Measurements from ENCODE around the gene CAPG. TPM values are rescaled to one million over a fixed set of nuclear protein-coding genes. Genes with fewer than 3 reads are reported as not detected.

The CAPG gene
- total and polyA plus RNA-seq, 2 donors from 2014 or later, result 361 to 377 TPM

- FAIRE-seq (no peak), DNase-seq (peak in 1 of 5 donors; percentile 67)
- TF ChIP-seq, protein P1, sequence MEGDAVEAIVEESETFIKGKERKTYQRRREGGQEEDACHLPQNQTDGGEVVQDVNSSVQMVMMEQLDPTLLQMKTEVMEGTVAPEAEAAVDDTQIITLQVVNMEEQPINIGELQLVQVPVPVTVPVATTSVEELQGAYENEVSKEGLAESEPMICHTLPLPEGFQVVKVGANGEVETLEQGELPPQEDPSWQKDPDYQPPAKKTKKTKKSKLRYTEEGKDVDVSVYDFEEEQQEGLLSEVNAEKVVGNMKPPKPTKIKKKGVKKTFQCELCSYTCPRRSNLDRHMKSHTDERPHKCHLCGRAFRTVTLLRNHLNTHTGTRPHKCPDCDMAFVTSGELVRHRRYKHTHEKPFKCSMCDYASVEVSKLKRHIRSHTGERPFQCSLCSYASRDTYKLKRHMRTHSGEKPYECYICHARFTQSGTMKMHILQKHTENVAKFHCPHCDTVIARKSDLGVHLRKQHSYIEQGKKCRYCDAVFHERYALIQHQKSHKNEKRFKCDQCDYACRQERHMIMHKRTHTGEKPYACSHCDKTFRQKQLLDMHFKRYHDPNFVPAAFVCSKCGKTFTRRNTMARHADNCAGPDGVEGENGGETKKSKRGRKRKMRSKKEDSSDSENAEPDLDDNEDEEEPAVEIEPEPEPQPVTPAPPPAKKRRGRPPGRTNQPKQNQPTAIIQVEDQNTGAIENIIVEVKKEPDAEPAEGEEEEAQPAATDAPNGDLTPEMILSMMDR (IDR thresholded peaks at IDR 0.05; ENCODE audit: borderline replicate concordance, extremely low read depth, insufficient read depth), result no peak
- peaks cover 0 to 2% (median 0%) of the 10 kb centered on the region in 3 donors for H3K36me3 ChIP-seq (ENCODE audit: control insufficient read depth in 2 of 3, insufficient read depth in 3 of 3, low read length in 3 of 3)
- H3K4me1 ChIP-seq (ENCODE audit: control insufficient read depth in 2 of 3, insufficient read depth in 2 of 3, low read depth in 1 of 3, low read length in 3 of 3), result peaks cover 0 to 26% (median 23%) of the 10 kb centered on the region in 3 donors
- intact Hi-C loops (cut with DNase I), result no loop called here
- H3K27me3 ChIP-seq (ENCODE audit: control insufficient read depth, insufficient read depth, low read length), result no peaks in the 10 kb centered on the region
- H3K9me3 ChIP-seq (ENCODE audit: control insufficient read depth in 2 of 3, insufficient read depth in 1 of 3, low read length in 3 of 3), result no peaks in the 10 kb centered on the region
- no peak overlapping the region for H3K9ac ChIP-seq (ENCODE audit: low read length in 3 of 3)
- peak overlapping the region; percentile 68 to 78 for H3K27ac ChIP-seq (ENCODE audit: low read depth in 2 of 2, low read length in 2 of 2)
- no peak overlapping the region for H3K4me3 ChIP-seq (ENCODE audit: low read length in 3 of 3)
Observed at GRCh38 chr2:85405201-85406059, 4.7 kb downstream of the CAPG start.

DNA sequence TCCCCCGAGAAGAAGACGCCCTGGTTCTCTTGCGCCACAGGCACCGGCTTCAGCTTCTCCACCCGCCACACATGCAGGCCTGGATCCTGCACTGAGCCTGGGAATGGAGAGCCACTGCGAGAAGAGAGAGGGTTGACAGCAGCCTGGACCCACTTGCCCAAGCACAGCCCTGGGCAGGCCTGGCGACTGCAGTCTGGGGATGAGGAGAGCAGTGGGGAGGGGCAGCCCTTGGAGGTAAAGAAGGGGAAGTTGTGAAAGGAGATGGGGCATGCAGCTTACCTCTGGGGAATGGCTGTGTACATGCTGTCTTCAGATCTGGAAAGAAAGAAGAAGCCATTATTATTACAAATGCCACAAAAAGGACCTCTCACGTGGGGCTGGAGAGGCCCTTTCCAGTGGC is 8.3 kb downstream of the CAPG start:
- FAIRE-seq, result no peak
- Histone ChIP-seq H3K27ac (ENCODE audit: low read depth in 2 of 2, low read length in 2 of 2) (no peak overlapping the region), H3K9me3 (ENCODE audit: control insufficient read depth in 2 of 3, insufficient read depth in 1 of 3, low read length in 3 of 3) (no peaks in the 10 kb centered on the region), H3K4me1 (ENCODE audit: control insufficient read depth in 2 of 3, insufficient read depth in 2 of 3, low read depth in 1 of 3, low read length in 3 of 3) (peaks cover 0 to 16% (median 11%) of the 10 kb centered on the region in 3 donors), H3K27me3 (ENCODE audit: control insufficient read depth, insufficient read depth, low read length) (no peaks in the 10 kb centered on the region), H3K4me3 (ENCODE audit: low read length in 3 of 3) (no peak overlapping the region), H3K9ac (ENCODE audit: low read length in 3 of 3) (no peak overlapping the region), H3K36me3 (ENCODE audit: control insufficient read depth in 2 of 3, insufficient read depth in 3 of 3, low read length in 3 of 3) (peaks cover 0 to 4% (median 0%) of the 10 kb centered on the region in 3 donors)
- intact Hi-C loops (cut with DNase I), result no loop called here
- TF ChIP-seq, protein P1 (IDR thresholded peaks at IDR 0.05; ENCODE audit: borderline replicate concordance, extremely low read depth, insufficient read depth), result no peak
- DNase-seq, result no peak

DNA sequence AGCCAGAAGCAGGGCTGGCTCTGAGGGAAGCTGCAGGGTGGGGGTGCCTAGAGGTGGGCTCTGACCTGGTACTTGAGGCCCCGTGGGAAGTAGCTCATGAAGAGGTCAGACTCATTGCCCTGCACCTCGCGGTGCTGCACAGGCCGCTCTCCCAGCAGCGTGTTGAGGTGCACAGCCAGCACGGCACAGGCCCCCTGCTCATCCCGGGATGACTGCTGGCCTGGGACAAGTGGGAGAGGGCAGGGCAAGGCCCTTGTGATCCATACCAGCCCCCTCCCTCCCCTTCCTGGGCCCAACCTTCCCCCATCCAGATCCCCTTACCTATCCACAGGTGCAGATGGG is 8.7 kb downstream of the CAPG start:
- H3K4me1 ChIP-seq (ENCODE audit: control insufficient read depth in 2 of 3, insufficient read depth in 2 of 3, low read depth in 1 of 3, low read length in 3 of 3), result peaks cover 0 to 14% (median 12%) of the 10 kb centered on the region in 3 donors
- intact Hi-C loops (cut with DNase I), result no loop called here
- H3K9me3 ChIP-seq (ENCODE audit: control insufficient read depth in 2 of 3, insufficient read depth in 1 of 3, low read length in 3 of 3), result no peaks in the 10 kb centered on the region
- FAIRE-seq, result no peak
- H3K27ac ChIP-seq (ENCODE audit: low read depth in 2 of 2, low read length in 2 of 2), result no peak overlapping the region
- H3K4me3 ChIP-seq (ENCODE audit: low read length in 3 of 3), result no peak overlapping the region
- H3K9ac ChIP-seq (ENCODE audit: low read length in 3 of 3), result no peak overlapping the region
- TF ChIP-seq, protein P1 (IDR thresholded peaks at IDR 0.05; ENCODE audit: borderline replicate concordance, extremely low read depth, insufficient read depth), result no peak
- DNase-seq, result no peak
- H3K36me3 ChIP-seq (ENCODE audit: control insufficient read depth in 2 of 3, insufficient read depth in 3 of 3, low read length in 3 of 3), result peaks cover 0 to 4% (median 0%) of the 10 kb centered on the region in 3 donors
- no peaks in the 10 kb centered on the region for H3K27me3 ChIP-seq (ENCODE audit: control insufficient read depth, insufficient read depth, low read length)
